ENCODE measurements around the gene IL16. TPM values are rescaled to one million over a fixed set of nuclear protein-coding genes. Genes with fewer than 3 reads are reported as not detected.

IL16 gene
- total RNA-seq, 1 experiment from 2014 or later, result 0.81 TPM

DNA sequence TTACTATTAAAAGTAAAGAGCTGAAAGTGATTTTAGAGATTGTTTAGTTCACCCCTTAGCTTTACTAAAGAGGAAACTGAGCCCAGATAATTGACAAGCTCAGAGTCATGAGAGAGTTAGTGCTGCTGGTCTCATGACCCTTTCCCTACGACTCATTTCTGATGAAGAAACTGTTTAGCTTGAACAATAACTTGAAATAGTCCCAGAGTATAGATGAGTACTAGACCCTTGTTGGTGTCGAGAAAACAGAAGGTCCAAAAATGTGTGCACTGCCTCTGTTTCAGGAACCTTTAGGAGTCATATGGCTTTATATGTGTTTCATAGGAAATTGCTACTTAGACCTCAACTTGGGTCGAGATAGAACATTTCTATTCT, 58.2 kb downstream of the IL16 start:
- CTCF ChIA-PET, result interaction anchor here (0.7 to 9.4 kb wide), 2 partner anchors 11 to 146 kb away, joined by 3 to 44 read pairs; no protein-coding TSS in a partner anchor
- BruUV-seq (replicated peaks), result no TSS peak

More for the DNA sequence above, 58.2 kb downstream of the IL16 start:
- Histone ChIP-seq H2AFZ (ENCODE audit: low read depth, low read length, poor library complexity, severe bottlenecking) (no peak overlapping the region), H3K79me2 (ENCODE audit: insufficient read depth, low read length) (no peaks in the 10 kb centered on the region), H3K9ac (ENCODE audit: low read length) (no peak overlapping the region), H4K20me1 (ENCODE audit: insufficient read depth) (no peaks in the 10 kb centered on the region), H3K9me3 (ENCODE audit: control insufficient read depth in 1 of 2, insufficient read depth in 1 of 2, low read depth in 1 of 2, low read length in 2 of 2) (no peaks in the 10 kb centered on the region), H3K4me3 (replicated peaks in 1 of 2; ENCODE audit: low read depth in 1 of 2, low read length in 2 of 2) (no peak overlapping the region), H3K4me1 (ENCODE audit: control insufficient read depth in 1 of 2, insufficient read depth in 2 of 2, low read length in 2 of 2) (no peaks in the 10 kb centered on the region), H3K36me3 (ENCODE audit: control insufficient read depth in 1 of 2, insufficient read depth in 2 of 2, low read length in 2 of 2) (no peaks in the 10 kb centered on the region), H3K4me2 (ENCODE audit: low read length) (no peak overlapping the region), H3K27me3 (ENCODE audit: insufficient read depth, low read length) (peaks cover 12% of the 10 kb centered on the region), H3K9me2 (ENCODE audit: insufficient read depth) (no peaks in the 10 kb centered on the region), H3K27ac (ENCODE audit: low read depth, low read length) (no peak overlapping the region)
- DNase-seq (ENCODE audit: low read depth, low spot score) (no peak), ATAC-seq (no peak)
- intact Hi-C loops (cut with micrococcal nuclease), result no loop called here
- POLR2A ChIA-PET, result no interaction called here
- RAD21 ChIA-PET (ENCODE audit: low non-redundant PET in 1 of 2, low total read pairs in 2 of 2, uncharacterized antibody in 2 of 2, unreplicated experiment in 2 of 2), result no interaction called here
- TF ChIP-seq, protein P1, sequence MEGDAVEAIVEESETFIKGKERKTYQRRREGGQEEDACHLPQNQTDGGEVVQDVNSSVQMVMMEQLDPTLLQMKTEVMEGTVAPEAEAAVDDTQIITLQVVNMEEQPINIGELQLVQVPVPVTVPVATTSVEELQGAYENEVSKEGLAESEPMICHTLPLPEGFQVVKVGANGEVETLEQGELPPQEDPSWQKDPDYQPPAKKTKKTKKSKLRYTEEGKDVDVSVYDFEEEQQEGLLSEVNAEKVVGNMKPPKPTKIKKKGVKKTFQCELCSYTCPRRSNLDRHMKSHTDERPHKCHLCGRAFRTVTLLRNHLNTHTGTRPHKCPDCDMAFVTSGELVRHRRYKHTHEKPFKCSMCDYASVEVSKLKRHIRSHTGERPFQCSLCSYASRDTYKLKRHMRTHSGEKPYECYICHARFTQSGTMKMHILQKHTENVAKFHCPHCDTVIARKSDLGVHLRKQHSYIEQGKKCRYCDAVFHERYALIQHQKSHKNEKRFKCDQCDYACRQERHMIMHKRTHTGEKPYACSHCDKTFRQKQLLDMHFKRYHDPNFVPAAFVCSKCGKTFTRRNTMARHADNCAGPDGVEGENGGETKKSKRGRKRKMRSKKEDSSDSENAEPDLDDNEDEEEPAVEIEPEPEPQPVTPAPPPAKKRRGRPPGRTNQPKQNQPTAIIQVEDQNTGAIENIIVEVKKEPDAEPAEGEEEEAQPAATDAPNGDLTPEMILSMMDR (IDR thresholded peaks at IDR 0.05 in 2 of 3, conservative IDR thresholded peaks at IDR 0.05 in 1 of 3; ENCODE audit: borderline replicate concordance in 1 of 3, insufficient read depth in 1 of 3, low read depth in 2 of 3, low read length in 2 of 3), result no peak
- TF ChIP-seq, protein P2, sequence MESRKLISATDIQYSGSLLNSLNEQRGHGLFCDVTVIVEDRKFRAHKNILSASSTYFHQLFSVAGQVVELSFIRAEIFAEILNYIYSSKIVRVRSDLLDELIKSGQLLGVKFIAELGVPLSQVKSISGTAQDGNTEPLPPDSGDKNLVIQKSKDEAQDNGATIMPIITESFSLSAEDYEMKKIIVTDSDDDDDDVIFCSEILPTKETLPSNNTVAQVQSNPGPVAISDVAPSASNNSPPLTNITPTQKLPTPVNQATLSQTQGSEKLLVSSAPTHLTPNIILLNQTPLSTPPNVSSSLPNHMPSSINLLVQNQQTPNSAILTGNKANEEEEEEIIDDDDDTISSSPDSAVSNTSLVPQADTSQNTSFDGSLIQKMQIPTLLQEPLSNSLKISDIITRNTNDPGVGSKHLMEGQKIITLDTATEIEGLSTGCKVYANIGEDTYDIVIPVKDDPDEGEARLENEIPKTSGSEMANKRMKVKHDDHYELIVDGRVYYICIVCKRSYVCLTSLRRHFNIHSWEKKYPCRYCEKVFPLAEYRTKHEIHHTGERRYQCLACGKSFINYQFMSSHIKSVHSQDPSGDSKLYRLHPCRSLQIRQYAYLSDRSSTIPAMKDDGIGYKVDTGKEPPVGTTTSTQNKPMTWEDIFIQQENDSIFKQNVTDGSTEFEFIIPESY (IDR thresholded peaks at IDR 0.05; ENCODE audit: extremely low read depth, insufficient replicate concordance, low read length), result no peak
- TF ChIP-seq TCF7L2 (IDR thresholded peaks at IDR 0.05; ENCODE audit: borderline replicate concordance, extremely low read depth, insufficient read depth, insufficient read length) (no peak), EZH2 (IDR thresholded peaks at IDR 0.05) (no peak)

Data from HCT116 (cell line).